ENCODE data around the gene RBM4.
"Not testable (repeated sequence)": the region's sequence is repeated elsewhere in the genome, so short reads cannot be mapped to it uniquely, and the experiment has no call there.

The RBM4 gene

GRCh38 chr11:66617155-66617834, 21.2 kb upstream of the RBM4 start:
- no peak for DNase-seq

GRCh38 chr11:66619080-66619554, 19.4 kb upstream of the RBM4 start:
- DNase-seq, result peak; percentile 28

- no peak for DNase-seq
These were observed 14.1 kb upstream of the RBM4 start for GRCh38 chr11:66624450-66624849.

- no peak for DNase-seq
These were observed 13.3 kb upstream of the RBM4 start for GRCh38 chr11:66625041-66625751.

- DNase-seq, result no peak
These were observed 12.8 kb upstream of the RBM4 start for GRCh38 chr11:66625752-66626149.

- DNase-seq, result no peak
These were observed 12.1 kb upstream of the RBM4 start for GRCh38 chr11:66626382-66626781.

- no peak for DNase-seq
These were observed 11.6 kb upstream of the RBM4 start for GRCh38 chr11:66626926-66627325.

GRCh38 chr11:66628061-66628603, 10.4 kb upstream of the RBM4 start:
- no peak for DNase-seq

GRCh38 chr11:66629356-66629755, 9.1 kb upstream of the RBM4 start:
- no peak for DNase-seq

- DNase-seq, result no peak
These were observed 6.6 kb upstream of the RBM4 start for GRCh38 chr11:66631883-66632282.

- no peak for DNase-seq
These were observed 5.6 kb upstream of the RBM4 start for GRCh38 chr11:66632952-66633351.

- DNase-seq, result no peak
These were observed 2.1 kb upstream of the RBM4 start for GRCh38 chr11:66636411-66636810.

- DNase-seq, result no peak
These were observed 836 bp upstream of the RBM4 start for GRCh38 chr11:66637557-66638176.

- peak; percentile 33 for DNase-seq
These were observed 737 bp downstream of the RBM4 start for GRCh38 chr11:66639066-66639813.

GRCh38 chr11:66639814-66640340, 1.4 kb downstream of the RBM4 start:
- not testable (repeated sequence) for DNase-seq

- peak; percentile 19 for DNase-seq
These were observed 3.3 kb downstream of the RBM4 start for GRCh38 chr11:66641834-66642233.

GRCh38 chr11:66643745-66644437, 5.4 kb downstream of the RBM4 start:
- no peak for DNase-seq

GRCh38 chr11:66646828-66647227, 8.3 kb downstream of the RBM4 start:
- no peak for DNase-seq

- DNase-seq, result no peak
These were observed 11.4 kb downstream of the RBM4 start for GRCh38 chr11:66649903-66650302.

- DNase-seq, result peak; percentile 24
These were observed 12.5 kb downstream of the RBM4 start for GRCh38 chr11:66651016-66651415.

GRCh38 chr11:66652651-66653050, 14.1 kb downstream of the RBM4 start:
- no peak for DNase-seq

GRCh38 chr11:66653123-66653522, 14.6 kb downstream of the RBM4 start:
- DNase-seq, result no peak
